NCI-H345 treated with DMSO at 0.1 percent for 48 hours (cell line): Measurements from ENCODE around the gene IFNA1.
"Not testable (repeated sequence)": the region's sequence is repeated elsewhere in the genome, so short reads cannot be mapped to it uniquely, and the experiment has no call there.

Experiments used
- DNase-seq: peaks from one replicate; lab custom pipeline; 2025; ENCODE audit not compliant: unreplicated experiment; lab: John Stamatoyannopoulos, UW

The IFNA1 gene

DNA sequence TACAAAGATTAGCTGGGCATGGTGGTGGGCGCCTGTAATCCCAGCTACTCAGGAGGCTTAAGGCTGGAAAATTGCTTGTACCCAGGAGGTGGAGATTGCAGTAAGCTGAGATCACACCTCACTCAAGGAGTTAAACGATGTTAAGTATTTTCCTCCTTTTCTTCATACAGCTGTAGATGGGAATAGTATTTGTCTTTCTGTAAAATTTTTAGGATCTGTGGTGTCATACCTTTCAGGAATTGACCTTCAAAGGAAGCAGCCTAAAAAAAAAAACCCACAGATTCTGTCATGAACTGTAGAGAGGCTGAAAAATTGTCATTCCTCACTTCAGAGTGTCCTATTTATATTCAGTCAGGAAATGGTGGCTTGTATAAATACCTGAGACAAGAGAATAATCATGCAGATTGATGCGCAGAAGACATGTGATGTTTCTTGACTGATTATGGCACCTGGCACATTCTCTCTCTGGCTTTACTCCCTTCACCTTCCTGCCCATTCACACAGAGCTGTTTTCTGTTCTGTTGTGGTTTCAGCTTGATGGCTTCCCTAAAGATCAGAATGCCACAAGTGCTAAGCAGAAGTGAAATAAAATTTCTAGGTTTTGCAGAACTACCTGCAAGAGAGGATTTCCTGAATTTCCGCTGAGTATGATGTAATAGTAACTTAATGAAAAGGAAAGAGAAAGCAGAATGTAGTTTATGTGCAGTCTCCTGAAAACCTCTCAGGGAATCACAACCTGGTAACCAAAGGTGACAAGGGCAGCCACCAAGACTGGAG is 3.8 kb downstream of the IFNA1 start:
- DNase-seq = no peak

DNA sequence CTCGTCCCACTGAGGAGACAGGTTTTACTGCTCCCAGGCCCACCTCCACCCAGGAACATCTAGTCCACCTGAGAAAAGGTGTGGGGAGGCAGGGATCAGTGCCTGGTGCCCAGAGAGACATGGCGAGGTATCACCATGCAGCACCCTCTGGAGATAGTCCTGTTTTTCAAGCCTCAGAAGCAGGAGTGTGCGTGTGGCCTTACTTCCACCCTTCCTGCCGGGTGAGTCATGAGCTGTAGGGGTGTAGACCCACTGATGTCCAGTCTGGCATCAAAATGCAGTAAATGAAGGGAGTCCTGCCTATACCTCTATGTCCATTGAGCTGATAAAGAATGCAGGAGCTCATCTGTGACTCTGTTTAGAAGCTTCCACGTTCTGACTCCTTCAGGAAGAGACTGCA is 9.1 kb downstream of the IFNA1 start:
- DNase-seq = not testable (repeated sequence)

DNA sequence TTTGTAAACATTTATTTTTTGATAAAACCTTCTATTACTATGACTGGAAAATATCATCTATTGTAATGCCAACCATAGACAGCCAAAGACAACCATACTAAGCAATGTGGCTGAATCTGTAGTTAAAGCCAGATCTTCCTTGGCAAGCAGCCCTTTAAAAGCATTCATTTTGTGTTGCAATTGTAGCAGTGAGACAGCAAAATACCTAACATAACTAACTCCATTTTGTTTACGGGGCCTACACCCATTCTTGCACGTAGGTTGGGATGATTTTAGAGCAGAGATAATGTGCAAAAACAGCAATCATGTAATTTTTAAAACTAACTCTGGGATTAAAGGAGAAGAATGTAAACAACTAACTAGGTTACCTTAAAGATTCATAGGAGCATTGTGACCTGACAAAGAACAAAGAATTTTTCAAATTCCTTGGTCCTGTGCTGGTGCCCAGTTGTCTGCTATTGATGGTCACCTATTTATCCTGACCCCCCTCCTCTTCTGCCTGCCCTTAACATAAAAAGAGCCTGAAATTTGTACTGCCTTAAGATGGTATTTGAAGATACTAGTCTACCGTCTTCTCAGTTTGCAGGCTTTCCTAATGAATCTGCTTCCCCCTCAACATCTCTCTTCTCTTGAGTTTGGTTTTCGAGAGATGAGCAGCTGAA is 10.6 kb downstream of the IFNA1 start:
- no peak for DNase-seq

DNA sequence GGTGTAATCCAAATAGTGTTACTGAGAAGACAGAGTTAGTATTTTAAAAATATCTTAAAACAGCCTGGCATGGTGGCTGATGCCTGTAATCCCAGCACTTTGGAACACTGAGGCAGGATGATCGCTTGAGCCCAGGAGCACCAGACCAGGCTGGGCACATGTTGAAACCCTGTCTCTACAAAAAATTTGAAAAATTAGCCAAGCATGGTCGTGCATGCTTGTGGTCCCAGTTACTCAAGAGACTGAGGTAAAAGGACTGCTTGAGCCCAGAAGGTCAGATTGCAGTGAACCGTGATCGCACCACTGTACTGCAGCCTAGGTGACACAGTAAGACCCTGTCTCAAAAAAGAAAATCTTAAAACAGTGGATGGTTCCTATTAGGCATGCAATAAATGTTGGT is 12.4 kb downstream of the IFNA1 start:
- no peak for DNase-seq

DNA sequence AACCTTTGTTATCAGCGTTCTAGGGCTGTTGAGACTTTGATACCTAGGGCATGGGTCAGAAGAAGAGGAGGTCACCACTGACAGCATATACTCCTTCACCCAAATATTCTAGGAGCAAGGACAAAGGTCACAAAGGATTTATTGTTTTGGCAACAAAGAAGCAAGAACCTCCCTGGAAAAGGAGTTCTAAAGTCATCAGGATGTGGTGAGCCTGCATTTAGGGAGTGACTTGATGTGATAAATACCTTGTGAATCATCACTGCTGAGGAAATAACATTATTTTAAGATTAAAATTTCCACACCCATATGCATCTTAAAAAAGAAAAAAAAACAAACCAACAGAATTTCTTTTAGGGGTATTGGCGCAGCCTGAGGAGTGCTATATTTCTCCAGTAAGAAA is 13.9 kb downstream of the IFNA1 start:
- DNase-seq = no peak

DNA sequence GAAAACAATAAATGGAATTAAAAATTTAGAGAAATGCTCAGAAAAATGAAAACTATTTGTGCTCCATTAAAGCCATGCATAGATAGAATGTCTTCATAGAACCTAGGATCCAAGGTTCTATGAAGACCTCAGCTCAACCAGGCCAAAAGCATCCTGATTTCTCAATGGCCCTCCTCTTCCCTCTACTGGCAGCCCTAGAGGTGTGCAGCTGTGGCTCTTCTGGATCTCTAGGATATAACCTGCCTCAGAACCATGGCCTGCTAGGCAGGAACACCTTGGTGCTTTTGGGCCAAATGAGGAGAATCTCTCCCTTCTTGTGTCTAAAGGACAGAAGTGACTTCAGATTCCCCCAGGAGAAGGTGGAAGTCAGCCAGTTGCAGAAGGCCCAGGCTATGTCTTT is 15.1 kb downstream of the IFNA1 start:
- DNase-seq = no peak

DNA sequence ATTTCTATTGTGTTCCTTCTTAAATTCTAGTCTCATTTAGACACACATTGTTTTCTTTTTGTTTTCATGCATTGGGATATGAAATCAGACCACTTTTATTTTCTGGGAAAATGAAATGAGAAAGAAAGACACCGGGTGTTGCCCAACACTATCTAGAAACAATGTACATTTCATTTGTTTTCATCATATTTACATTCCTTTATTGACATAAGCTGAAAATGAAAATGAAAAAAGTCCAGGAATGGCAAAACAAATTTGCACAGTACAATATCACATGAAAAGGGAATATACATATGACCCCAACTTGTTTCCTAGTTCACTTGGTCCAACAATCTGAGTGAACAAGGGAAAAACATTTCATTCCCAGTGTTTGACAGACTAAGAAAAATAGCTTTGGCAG is 21.1 kb downstream of the IFNA1 start:
- DNase-seq = no peak

DNA sequence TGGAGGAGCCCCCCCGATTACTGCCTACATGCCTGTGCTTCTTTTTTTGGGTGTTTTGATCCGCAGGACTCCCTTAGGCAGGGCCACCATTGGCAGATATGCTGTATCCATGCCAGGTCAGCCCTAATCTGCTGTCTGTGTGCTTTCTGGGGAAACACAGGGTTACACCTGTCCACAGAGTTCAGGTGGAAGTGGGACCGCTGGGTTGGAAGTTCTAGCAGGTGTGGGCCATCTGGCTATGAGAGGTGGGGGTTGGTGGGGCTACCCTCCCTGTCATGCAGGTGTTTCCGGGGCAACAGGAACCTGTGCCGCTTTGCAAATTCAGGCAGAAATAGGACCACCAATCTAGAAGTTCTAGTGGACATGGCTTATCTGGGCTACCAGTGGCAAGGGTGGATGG is 24.9 kb downstream of the IFNA1 start:
- no peak for DNase-seq

DNA sequence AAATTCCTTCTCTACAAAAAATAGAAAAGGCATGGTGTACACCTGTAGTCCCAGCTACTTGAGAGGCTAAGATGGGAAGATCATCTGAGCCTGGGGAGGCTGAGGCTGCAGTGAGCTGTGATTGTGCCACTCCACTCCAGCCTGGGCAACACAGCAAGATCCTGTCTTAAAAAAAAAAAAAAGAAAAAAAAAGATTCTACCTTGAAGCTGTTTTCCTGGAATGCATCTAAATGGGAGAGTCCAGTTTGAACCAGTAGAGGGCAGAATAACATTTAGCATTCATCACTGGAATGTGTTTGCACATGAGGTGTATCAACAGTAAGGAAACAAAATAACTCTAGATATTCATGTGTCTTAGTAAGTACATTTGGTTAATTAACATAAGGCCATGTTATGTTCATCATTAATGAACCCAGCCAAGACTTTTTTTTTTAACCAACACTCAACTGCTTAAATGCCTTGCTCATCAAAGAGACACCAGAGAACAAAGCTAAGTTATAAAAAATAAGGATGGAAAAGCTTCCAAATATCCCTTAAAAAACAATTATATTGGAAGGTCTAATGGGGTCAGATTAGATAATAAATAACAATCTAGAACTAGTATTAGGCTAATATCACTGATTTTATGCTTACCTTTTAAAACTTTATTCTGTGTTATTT is 25.8 kb downstream of the IFNA1 start:
- DNase-seq = no peak

DNA sequence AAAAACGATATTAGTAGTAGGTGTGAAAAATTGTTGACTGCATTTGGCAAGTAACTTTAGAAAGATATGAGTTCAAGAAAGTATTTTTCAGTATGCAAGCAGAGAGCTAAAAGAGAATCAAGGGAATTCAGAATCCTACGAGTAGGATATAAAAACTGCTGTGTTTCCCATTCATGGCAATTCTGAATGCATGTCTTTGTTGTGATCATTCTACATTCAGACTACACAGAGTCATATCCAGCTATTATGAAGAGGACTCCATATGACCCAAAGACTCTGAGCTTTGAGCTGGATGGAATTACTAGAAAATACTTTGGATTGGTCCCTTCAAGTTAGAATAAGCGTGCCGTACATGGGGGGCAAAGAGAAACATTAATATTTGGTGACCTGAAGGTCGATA is 29.9 kb downstream of the IFNA1 start:
- no peak for DNase-seq

DNA sequence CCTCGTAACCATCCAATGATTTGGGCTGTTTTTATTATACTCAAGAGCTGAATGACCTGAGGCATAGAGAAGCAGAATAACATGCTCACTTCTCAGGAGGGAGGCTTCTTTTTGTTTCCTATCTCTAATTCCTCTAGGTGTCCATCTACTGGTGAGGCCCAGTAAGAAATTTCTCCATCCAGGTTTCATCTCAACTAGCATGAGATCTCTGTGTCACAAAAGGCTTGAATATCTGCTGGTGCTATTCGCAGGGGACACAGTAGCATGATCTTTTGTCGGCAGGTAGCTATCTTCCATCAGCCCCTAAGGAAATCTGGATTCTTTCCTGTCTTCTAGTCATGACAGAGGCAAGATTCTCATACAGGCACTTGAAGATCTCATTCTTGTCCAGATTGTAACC is 33.0 kb downstream of the IFNA1 start:
- DNase-seq = no peak

DNA sequence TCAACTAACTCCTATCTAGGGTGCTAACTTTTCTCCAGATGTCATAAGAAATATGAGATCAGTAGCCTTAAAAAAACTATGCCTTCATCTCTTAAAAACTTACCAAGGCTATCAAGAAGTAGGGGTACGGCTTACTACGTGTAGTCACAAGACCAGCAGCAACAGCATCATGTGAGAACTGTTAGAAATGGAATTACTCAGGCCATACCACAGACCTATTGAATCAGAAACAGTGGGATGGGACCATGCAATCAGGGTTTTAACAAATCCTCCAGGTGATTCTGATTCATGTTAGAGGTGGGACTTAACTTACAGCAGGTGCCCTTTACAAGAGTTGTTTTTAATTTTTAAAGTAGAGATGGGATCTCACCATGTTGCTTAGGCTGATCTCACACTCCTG is 37.2 kb downstream of the IFNA1 start:
- DNase-seq = no peak

DNA sequence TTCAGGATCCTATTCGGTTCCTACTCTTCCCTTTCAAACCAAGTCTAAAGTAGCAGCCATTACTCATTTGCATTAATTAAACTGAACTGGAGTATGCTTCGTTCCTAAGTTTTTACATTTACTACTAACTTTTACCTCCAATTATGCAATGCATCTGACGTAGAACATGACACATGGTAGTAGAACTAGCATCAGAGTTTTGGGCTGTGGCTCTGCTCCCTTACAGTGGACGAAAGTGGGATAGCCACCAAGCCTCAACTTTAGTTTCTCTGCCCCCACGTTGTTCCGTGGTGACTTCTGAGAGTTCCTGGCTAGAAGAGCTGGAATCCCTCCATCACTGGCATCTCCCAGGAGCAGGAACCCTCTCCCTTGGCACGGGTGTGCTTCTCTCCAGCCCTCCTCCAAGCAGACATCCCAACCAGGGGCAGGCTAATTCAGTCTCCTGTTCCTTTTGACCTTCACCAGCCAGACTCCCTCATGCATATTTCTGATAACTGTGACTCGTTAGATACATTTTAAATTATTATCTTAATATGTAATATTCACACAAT is 39.0 kb downstream of the IFNA1 start:
- no peak for DNase-seq

DNA sequence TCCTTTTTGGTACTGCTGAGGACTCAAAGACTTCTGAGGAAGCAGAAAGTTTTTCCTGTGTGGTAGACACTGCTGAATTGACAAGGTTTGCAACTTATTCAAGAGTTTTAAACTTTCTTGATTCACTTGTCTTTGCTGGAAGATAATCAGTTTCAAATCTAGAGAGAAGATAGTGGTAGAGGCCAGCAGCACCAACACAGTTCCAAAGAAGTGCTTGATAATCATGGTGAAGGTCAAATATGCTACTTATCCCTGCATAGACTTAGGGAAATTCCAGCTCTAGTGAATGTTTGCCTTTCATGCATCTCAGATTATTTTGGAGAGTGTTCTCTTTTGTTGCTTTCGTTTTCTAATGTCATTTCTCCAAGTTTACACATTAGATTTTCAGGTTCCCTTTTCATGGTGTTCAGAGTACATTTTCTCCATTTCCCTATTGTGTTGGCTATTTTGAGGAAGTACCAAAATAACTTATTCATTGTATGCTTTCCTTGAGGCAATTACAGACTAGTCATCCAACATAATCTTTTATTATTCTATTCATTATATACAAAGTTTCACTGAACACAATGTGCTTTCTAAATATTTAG is 41.3 kb downstream of the IFNA1 start:
- no peak for DNase-seq

DNA sequence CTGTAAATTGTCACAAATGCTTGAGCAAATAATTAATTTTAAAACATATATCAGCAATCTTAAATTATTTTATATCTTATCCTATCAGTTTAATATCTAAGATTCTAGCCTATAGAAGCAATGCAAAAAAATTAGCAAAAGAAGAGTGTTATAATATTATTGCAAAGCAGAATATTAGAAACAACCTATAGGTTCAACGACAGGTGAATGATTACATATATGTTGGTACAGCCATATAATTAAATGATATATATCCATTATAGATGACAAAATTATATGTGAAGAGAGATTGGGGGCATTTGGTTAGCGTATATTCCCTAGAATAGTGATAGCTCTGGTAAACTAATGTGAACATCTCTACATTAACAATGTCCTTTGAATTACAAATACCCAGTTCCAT is 42.0 kb downstream of the IFNA1 start, which contains the start of gene IFNE:
IFNE (minus strand) TSS at position 101 of the 400 bp plus-strand sequence. CDS start 619 bp downstream, outside the sequence.
- DNase-seq = no peak
